ENCODE results near the gene PDE1A.

Gene PDE1A

GRCh38 chr2:182197529-182197928 is 229.3 kb downstream of the PDE1A start:
- DNase-seq (ENCODE audit: low spot score): no peak

GRCh38 chr2:182193291-182193690 is 233.5 kb downstream of the PDE1A start:
- DNase-seq (ENCODE audit: low spot score): no peak

DNA sequence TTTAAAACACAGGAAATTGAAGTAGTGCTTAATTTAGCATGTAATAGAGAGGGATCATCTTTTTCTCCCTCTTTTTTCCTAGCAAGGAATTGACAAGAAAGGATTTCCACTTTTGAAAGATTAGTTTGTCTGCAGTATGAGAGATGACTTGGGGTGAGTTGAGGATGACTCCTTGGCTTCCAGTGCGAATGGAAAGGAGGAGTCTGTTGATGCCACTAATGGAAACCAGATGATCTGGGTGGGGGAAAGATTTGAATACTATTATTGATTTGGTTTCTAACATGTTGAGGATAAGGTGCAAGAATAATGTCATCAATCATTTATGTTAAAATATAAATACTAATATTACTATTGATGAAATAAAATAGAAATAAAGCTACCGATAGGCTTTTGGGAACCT is 235.8 kb downstream of the PDE1A start:
- no peak for DNase-seq (ENCODE audit: low spot score)

DNA sequence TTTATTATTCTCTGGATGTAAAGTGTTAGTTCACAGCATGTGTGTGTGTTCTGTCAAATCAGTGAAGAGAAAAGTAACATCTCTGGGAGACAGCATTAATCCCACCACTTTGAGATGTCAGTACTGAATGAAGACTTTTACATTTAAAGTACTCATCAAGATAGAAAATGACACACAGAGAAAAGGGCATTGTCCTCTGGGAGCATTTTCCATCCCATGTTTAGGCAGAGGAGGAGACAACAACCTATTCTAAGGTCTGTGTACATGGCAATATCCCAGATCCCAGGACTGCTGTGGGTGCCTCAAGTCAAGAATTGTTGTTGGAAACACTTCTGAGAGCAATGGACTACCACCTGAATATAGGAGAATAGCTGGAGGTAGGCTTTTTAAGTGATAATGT is 239.7 kb downstream of the PDE1A start:
- DNase-seq (ENCODE audit: low spot score): no peak

DNA sequence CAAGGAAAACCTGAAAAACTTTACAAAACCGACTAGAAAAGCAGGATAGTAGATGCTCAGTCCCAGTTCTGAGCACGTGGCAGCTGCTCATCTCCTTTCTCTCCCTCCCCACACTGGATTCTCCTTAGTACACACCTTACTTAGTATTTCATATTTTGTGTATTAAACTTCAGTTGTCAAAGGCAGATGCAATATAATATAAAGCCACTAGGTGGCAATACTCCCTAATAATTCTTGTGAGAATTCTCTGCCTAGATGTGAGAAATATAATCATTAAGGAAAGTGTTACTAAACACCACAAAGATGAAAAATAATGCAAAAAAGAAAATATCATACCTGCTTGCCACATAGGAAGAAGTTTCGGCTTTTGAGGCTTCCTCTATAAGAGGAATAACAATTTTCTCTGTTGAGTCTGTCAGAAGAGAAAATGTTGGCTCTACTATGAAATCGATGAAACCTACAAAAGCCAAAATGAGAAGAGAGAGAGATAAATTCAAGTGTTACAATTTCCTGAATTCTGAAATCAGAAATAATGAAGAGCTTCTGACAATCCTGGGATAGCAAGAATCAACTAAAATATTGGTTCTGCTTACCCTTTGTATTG is 240.6 kb downstream of the PDE1A start:
- peak; percentile 3 for DNase-seq (ENCODE audit: low spot score)

- no peak for DNase-seq (ENCODE audit: low spot score)
Measured at GRCh38 chr2:182182436-182182835, 244.4 kb downstream of the PDE1A start.

GRCh38 chr2:182181381-182181780 is 245.5 kb downstream of the PDE1A start:
- DNase-seq (ENCODE audit: low spot score): no peak

DNA sequence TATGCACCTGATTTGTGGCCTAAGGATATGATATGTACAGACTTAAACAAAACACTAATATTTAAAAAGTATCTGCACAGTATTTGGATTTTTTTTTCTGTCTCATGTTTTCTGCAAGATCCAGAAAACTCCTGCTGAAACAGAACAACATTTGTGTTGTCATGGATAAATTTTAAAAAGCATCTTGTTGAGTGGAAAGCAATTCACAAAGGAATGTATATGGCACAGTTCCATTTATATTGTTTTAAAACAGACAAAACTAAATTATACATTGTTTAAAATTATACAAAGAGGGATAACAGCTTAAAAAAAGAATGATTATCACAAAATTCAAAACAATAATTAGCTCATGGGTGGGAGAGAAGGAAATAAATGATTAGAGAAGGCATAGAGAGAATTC is 247.7 kb downstream of the PDE1A start:
- no peak for DNase-seq (ENCODE audit: low spot score)

- DNase-seq (ENCODE audit: low spot score): no peak
Measured at GRCh38 chr2:182173944-182174622, 252.8 kb downstream of the PDE1A start.

DNA sequence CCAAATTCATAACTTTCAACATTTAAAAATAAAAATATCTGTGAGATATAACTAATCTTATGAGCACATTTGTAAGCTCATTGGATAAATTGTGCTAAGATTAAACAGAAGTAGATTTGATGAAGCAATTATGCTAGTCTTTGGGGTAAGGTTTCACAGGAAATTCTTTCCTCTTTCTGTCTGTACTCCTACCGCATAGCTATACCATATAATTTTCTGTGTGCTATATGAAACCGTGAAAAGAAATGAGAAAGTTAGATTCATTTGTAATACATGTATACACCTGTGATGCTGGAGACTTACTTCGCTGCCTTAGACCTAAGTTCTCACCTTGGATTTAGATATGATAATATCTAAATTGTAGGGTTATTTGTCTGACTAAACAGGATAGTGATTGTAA is 256.5 kb downstream of the PDE1A start:
- no peak for DNase-seq (ENCODE audit: low spot score)

- no peak for DNase-seq (ENCODE audit: low spot score)
Measured at GRCh38 chr2:182167882-182168281, 259.0 kb downstream of the PDE1A start.

GRCh38 chr2:182166841-182167240 is 260.0 kb downstream of the PDE1A start:
- DNase-seq (ENCODE audit: low spot score): no peak

DNA sequence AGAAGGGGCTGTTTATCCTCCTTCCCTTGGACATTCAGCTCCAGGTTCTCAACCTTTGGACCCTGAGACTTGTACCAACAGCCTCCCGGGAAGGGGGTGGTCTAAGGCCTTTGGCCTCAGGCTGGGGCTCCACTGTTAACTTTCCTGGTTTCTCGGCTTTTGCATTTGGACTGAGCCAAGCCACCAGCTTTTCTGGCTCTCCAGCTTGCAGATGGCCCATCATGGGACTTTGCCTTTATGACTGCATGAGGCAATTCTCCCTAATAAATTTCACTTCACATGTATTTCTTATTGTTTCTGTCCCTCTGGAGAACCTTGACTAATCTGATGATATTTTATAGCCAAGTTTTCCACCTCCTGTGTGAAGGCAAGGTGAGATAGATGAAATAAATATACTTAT is 260.4 kb downstream of the PDE1A start:
- DNase-seq (ENCODE audit: low spot score): no peak

- no peak for DNase-seq (ENCODE audit: low spot score)
Measured at GRCh38 chr2:182165202-182165601, 261.6 kb downstream of the PDE1A start.

DNA sequence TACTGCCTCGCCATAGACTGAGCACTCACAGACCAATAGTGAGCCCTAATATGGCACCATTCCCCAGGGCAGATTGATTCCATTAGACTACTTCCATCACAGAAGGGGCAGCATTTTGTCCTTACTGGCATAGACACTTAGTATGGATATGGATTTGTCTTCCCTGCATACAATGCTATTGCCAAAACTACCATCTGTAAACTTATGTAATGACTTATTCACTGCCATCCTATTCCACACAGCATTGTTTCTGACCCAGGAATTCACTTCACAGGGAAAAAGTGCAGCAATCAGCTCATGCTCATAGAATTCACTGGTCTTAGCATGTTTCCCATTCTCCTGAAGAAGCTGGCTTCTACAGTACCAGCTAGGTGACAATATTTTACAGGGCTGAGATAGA is 262.1 kb downstream of the PDE1A start:
- DNase-seq (ENCODE audit: low spot score): no peak

DNA sequence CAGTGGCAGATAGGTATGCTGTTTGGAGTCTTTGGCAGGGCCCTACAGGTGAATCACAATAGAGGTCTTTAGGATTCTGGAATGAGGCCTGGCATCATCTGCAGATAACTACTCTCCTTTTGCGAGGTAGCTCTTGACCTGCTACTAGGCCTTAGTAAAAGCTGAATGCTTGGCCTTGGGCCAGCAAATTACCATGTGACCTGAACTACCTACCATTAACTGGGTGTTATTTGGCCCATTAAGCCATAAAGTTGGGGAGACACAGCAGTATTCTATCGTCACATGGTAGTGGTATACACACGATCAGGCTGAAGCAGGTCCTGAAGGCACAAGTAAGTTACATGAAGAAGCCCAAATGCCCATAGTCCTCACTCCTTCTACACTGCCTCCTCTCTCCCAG is 263.0 kb downstream of the PDE1A start:
- no peak for DNase-seq (ENCODE audit: low spot score)

- no peak for DNase-seq (ENCODE audit: low spot score)
Measured at GRCh38 chr2:182148344-182148743, 278.5 kb downstream of the PDE1A start.

DNA sequence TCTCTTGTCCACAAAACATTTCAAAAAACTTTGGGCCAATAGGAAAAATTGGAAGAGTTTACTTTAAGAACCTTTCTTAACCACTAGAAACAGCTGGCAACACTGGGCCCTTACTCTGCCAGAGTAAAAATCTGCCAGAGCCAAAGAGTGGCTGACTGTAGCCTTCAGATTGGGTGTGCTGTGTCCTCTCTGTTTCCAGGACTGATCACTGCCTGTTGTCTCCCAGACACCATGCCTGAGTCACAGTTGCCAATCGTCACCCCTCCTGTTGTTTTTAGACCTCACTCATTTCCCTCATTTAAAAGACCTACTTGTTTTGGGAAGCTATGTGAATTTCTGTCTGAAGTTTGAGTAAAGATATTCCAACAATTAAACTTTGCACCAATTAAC is 282.1 kb downstream of the PDE1A start:
- DNase-seq (ENCODE audit: low spot score): no peak

DNA sequence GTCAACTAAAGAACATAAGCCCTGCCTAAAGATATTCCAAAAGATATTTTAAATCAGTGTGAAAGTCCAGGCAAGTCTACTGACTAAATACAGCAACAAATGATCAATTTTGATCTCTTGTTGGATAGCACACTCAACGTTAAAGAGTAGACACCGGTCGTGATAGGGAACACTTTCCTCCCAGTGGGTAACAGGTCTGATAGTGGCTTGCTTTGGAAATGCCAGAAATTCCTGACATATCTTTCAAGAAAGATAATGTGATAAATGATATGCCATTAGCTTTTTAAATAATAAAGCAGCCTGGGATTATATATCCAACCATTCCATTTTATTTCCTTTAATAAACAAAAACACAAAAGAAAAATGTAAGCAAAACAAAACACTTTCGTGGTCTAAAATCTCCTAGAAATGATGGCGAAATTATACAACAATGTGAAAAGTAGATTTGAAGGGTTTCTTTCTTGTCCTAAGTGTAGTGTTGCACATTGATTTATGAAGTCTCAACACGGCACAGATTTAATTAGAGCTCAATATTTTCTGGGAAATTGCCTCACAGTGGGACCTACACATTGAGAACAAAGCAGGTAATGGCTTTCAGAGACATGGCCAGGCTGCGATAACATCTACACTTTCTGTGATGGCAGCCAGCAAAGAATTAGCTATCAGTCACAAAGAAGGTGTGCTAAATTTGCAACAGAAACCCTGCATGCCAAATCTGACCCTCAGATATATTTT is 282.6 kb downstream of the PDE1A start:
- no peak for DNase-seq (ENCODE audit: low spot score)

GRCh38 chr2:182142062-182142461 is 284.8 kb downstream of the PDE1A start:
- no peak for DNase-seq (ENCODE audit: low spot score)

- no peak for DNase-seq (ENCODE audit: low spot score)
Measured at GRCh38 chr2:182134201-182134600, 292.6 kb downstream of the PDE1A start.

- no peak for DNase-seq (ENCODE audit: low spot score)
Measured at GRCh38 chr2:182133195-182133891, 293.5 kb downstream of the PDE1A start.

DNA sequence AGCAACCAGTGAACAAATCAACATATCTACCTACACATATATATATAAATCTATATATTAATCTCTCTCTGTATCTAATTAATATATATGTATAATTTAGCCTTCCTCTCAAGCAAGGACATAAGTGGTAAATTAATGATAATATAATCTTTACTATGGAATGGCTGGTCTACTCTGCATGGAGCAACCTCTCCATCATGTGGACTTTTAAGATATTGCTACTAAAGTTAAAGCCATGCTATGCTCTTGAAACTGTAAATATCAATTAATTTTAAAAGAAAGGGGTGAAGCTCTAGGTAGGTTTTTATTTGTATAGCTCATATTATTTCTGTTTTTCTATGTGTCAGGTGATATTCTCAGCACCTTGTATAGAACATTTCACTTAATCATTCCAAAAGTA is 294.2 kb downstream of the PDE1A start:
- no peak for DNase-seq (ENCODE audit: low spot score)

Measured in germinal center (tissue), 1 donor.